Astrocyte of the cerebellum (primary cell): ENCODE results near the gene GRIA1.

Source experiments
- DNase-seq: peaks from one replicate; pipeline ENCODE4 v3.0.0-alpha.2; 2011; ENCODE audit warnings: low read depth
- H3K4me3 ChIP-seq: 2 replicates; pipeline ENCODE4 v1.5.1; 2011; ENCODE audit warnings: mild to moderate bottlenecking, low read depth, low read length, moderate library complexity
- CTCF ChIP-seq: IDR thresholded peaks from 2 replicates; pipeline ENCODE4 v1.5.1; 2012; ENCODE audit warnings: low read length, low read depth, moderate library complexity, mild to moderate bottlenecking; ENCODE audit errors: missing control alignments
- in situ Hi-C: cut with HindIII; loops from 2 replicates; pipeline ENCODE4 v1.10.0; 2017; ENCODE audit warnings: low sequenced_read_pairs

Gene GRIA1

GRCh38 chr5:153572411-153573145 is 82.1 kb downstream of the GRIA1 start:
- TF ChIP-seq CTCF = no peak
- in situ Hi-C loops = no loop called here
- no peak for DNase-seq
- no peak overlapping the region for H3K4me3 ChIP-seq

- no peak for DNase-seq
- in situ Hi-C loops = no loop called here
- H3K4me3 ChIP-seq = no peak overlapping the region
- no peak for TF ChIP-seq CTCF
Observed at GRCh38 chr5:153573326-153574033, 83.0 kb downstream of the GRIA1 start.

GRCh38 chr5:153584126-153584959 is 93.9 kb downstream of the GRIA1 start:
- no peak for TF ChIP-seq CTCF
- no peak for DNase-seq
- no peak overlapping the region for H3K4me3 ChIP-seq
- in situ Hi-C loops = no loop called here

- in situ Hi-C loops = no loop called here
- H3K4me3 ChIP-seq = no peak overlapping the region
- TF ChIP-seq CTCF = no peak
- DNase-seq = no peak
Observed at GRCh38 chr5:153584960-153585359, 94.5 kb downstream of the GRIA1 start.

- no peak for DNase-seq
- no peak for TF ChIP-seq CTCF
- in situ Hi-C loops = no loop called here
- H3K4me3 ChIP-seq = no peak overlapping the region
Observed at GRCh38 chr5:153585622-153586277, 95.3 kb downstream of the GRIA1 start.

- H3K4me3 ChIP-seq = no peak overlapping the region
- DNase-seq = no peak
- TF ChIP-seq CTCF = no peak
- in situ Hi-C loops = no loop called here
Observed at GRCh38 chr5:153592081-153592480, 101.6 kb downstream of the GRIA1 start.
